Stimulated activated CD4-positive, alpha-beta T cell treated with anti-CD3 and anti-CD28 coated beads, Interleukin-1b, Interleukin-23, amount 100 ng/mL, for 4 hours (primary cell): Measurements from ENCODE around the gene SNAPC4.
"Not testable (repeated sequence)": the region's sequence is repeated elsewhere in the genome, so short reads cannot be mapped to it uniquely, and the experiment has no call there.

ENCODE experiments used
- DNase-seq, 2 donors: peaks; one replicate each; pipeline ENCODE4 v3.0.0-alpha.2; 2020; ENCODE audit warnings: low read depth in 2 of 2

The SNAPC4 gene

GRCh38 chr9:136410500-136411287, 10.7 kb upstream of the SNAPC4 start, which contains the start of the genes ENTR1 and PMPCA:
Gene ENTR1, minus strand, starts transcription at chr9:136410614. Its CDS starts 217 bp downstream, at chr9:136410397.
Gene PMPCA, plus strand, starts transcription at chr9:136410658. Its CDS starts 11 bp downstream, at chr9:136410669.
- peak; percentile 99 for DNase-seq

DNA sequence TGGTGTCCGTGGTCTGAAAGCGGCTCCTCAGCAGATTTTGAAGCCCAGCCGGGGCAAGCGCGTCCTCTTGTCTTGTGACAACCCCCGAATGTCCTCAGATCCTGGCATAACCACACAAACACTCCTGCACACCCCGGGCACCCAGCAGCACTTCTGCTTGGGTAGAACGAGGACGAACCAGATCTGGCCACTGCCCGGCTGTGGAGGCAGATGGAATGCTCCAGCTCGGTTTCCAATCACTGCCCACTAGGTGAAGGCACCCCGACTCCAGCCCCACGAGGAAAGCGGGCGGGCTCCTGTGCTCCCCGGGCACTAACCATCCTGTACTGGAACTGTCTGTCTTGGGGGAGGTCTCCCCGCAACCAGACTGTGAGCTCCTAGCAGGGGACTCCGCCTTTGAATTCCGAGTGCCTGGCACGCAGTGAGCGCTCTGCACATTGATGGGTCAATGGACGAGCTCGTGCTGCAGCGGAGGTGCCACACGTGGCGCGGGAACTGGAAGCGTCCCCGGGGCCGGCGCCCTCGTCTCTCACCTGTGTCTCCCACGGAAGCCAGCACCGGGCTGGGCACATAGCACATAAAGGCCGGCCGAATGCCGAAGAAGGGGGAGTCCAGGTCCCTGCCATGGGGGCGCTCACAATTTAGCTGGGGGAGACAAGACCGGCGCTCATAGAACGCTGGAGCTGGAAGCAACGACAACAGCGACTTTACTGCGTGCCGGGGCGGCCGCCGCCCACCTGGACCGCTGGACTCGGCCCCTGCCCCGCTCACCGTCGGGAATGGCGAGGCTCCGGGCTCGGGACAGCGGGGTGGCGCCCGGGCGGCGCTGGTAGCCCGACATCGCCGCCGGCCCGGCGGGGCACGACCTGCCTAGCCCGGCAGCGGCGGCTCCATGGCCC, 9.8 kb upstream of the SNAPC4 start:
- DNase-seq = peak in 1 of 2 donors; percentile 18

DNA sequence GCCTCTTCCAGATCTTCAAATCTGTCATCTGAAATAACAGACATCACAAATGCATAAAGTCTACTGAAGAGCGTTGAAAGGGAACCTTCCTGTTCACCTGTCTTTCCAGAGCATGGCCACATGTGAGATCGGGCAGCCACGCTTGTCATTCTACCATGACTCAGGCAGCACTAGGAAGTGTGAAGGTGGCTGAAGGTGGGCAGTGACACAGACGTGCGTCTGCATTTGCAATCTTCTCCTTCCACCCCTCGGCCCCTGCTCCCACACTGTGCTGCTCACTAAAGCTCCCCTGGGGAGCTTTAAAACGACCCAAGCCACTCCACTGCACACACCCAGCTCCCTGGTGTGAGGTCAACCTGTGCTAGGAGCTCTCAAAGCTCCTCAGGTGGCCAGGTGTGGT, 7.9 kb upstream of the SNAPC4 start:
- DNase-seq = no peak

- DNase-seq = not testable (repeated sequence)
These were observed 7.1 kb upstream of the SNAPC4 start for GRCh38 chr9:136407061-136407460.

DNA sequence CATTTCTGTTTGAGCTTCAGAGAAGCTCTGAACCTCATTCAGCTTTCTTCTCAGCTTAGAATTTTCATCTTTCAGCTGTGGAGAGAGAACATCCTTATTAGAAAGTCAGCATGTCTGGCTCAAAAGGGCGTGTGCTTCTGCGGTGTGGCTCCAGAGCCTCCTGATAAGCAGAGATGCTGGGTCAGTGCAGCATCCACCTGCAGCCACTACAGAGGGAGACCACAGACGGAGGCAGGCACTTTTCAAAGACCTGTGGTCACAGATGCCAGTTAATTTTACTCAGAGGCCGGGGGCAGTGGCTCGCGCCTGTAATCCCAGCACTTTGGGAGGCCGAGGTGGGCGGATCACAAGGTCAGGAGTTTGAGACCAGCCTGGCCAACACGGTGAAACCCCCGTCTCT, 5.9 kb upstream of the SNAPC4 start:
- not testable (repeated sequence) for DNase-seq

- no peak for DNase-seq
These were observed 5.5 kb upstream of the SNAPC4 start for GRCh38 chr9:136405481-136405880.

DNA sequence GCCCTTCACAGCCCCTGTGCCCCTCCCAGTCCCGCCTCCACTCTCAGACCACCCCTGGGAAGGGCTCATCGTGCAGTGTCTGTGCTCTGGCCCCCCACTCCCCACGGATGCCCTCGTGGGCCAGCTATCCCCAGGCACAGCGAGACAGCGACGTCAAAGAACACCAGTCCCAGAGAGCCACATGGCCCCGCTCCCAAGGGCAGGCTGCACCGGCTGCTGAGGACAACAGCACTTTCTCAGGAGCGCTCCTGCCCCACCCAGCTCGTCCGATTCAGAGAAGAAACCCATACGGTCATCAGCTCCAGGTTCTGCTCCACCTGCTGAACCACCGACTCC, 4.8 kb upstream of the SNAPC4 start:
- DNase-seq = no peak

DNA sequence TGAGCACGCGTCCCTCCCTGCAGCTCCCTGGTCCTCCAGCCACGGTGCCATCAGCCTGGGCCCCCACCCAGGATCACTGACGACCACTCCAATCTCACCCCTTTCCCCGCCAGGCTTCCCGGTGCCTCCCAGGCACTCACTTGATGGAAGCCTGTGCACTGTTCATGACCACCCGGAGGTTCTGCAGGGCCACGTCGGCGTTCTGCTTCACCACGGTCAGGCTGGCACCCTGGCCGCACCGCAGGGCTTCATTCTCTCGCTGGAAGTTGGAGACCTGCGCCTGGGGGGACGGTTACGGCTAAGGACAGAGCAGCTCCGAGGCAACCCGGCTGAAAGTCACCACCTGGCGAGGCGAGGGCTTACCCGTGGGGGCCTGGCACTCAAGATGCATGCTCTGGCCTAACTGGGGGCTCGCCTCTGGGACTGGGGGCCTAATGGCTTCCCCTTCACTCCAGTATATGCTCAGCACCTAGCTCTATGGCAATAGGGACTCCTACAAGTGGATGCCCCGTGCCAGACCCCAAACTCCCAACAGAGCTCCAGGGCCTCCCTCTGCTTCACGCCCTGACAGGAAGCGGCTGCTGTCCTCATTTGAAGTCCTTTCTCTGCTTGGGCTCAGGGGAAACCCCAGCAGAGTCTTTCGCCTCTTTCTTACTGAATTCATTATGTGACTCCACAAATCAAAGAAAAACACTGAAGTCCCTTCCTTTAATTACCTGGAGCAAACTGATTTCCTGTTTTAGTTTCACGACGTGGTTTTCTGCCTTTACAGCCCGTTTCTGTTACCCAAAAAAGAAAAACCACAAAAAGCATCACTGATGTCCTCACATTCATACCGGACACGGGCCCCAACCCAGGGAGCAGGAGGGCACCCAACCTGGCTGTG, 4.2 kb upstream of the SNAPC4 start:
- DNase-seq = no peak

GRCh38 chr9:136403538-136403914, 3.6 kb upstream of the SNAPC4 start:
- peak; percentile 59 to 67 for DNase-seq

GRCh38 chr9:136402067-136402466, 2.1 kb upstream of the SNAPC4 start:
- DNase-seq = no peak

DNA sequence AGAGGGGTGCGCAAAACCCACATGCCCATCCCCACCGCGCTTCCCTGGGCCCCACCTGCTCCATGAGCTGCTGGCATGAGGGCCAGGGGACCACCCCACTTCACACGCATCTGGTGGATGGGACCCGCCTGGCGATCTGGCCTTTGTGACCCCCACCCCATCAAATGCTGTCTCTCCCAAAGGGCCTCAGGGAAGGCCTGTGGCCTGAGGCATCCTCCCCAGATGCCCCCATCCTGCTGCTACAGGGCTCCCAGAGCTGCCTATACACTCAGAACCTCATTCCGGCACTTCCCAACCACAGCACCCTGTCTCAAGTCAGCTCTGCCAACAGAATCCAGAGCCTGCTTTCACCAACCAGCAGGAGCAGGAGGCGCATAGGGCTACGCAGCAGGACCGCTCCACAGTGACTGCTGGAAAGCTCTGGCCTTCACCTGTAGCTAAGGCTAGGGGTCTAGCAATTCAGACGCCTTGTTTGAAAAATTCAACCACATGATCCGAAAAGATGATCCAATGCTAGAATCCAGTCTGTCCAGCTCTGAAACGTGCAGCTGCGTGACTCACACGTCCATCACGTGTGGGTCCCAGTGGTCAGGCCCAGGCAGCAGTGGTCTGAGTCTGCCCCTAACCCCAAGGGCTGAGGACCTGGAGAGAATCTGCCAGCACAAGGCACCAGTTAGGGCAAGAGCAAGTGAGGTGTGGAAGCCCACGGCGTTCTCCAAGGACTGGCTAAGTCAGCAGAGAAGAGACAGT, 1.4 kb upstream of the SNAPC4 start:
- no peak for DNase-seq

DNA sequence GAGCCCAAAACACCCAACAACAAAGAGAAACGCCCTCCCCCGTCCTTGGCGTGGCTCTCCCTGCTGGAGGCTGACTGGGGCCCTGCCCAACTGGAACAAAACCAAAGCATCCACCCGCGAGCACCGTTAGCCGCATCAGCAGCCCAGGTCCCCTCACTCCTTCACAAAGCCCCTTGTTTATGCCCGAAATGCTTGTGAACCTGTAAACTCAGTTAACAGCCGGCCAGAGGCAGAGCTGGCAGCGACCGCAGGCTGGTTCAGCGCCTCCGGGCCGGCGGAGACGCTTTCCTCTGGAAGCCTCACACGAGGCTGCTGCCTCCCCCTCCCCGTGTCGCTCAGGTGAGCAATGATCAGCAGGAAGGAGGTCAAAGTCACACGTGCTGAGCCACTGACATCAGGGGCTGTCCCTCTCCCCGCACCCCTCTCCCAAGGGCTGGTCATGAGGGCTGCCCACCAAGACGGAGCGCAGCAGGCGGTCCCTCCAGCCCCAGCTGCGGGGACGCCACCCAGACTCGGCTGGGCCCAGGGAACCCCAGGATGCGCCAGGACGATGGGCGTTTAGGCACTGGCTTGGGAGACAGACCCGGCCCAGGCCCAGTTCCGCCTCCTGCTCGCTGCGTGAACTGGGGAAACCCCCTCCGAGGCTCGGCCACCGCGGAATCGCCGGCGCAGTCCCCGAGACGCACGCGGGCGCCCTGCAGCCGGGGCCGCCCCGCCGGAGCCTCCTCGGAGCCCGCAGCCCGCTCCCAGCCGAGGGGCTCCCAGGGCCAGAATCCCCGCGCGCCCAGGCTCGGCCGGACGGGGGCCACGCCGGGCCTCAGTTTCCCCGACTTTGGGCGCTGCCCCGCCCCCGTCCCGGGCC, 563 bp downstream of the SNAPC4 start:
- peak; percentile 23 to 44 for DNase-seq

- DNase-seq = no peak
These were observed 1.7 kb downstream of the SNAPC4 start for GRCh38 chr9:136398286-136398685.

- no peak for DNase-seq
These were observed 2.3 kb downstream of the SNAPC4 start for GRCh38 chr9:136397643-136398042.

DNA sequence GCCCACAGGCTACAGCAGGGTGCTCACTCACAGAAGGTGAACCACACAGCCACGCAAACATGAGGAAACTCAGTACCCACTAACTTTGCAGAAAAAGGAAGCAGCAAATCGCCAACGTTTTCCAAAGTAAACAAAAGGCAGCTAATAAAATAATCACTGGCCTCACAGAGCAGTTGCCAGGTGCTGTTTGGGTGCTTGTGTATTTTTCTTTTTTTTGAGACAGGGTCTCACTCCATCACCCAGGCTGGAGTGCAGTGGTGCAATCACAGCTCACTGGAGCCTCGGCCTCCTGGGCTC, 3.8 kb downstream of the SNAPC4 start:
- DNase-seq = no peak

- DNase-seq = no peak
These were observed 4.4 kb downstream of the SNAPC4 start for GRCh38 chr9:136395345-136396218.

DNA sequence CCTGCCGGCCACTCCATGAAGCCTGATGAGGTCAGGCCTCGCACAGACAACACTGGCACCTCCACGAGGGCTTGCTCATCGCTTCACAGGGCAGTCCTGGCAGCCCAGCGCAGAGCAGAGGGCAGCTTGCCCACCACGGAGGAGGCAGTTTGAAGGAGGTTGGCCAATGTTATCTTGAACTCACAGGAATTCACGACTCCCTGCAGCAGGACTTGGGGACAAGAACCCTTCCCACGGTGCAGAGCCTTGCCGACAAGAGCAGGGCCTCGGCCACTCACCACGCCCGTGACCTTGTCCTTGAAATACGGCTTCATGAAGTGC, 5.0 kb downstream of the SNAPC4 start:
- no peak for DNase-seq

DNA sequence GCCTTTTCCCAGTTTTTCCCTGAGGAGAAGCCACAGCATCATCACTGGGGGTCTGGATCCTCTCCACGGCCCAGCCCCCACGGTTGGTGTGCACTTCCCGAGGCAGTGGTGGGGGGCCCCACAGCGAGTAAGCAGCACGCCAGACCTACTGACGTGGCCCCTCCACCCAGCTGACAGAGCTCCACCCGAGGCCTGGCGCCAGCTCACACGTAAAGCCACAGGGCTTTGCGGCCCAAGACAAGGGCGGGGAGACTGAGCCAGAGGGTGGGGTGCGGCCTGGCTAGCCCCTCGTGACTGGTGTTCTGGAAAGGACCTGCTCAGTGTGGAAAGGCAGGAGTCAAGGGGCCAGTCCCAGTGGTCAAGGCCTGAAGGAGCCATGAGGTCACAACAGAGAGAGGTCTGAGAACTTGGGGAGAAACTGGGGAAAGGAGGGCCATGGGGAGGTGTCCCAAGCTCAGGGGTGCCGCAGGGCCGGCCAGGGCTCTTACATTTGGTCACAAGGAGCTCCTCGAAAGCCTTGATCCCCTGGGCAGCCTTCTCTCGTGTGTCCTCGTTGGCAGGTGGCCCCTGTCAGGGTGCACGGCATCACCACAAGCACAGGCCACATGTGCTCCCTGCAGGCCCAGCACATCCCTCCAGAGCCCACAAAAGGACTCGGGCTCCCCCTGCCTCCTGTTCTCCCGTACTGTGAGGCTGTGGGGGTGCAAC, 5.5 kb downstream of the SNAPC4 start:
- DNase-seq = no peak

- DNase-seq = no peak
These were observed 6.4 kb downstream of the SNAPC4 start for GRCh38 chr9:136393531-136393930.
